Measurements from ENCODE around the gene WIF1. TPM values are rescaled to one million over a fixed set of nuclear protein-coding genes. Genes with fewer than 3 reads are reported as not detected.

Gene WIF1
- total RNA-seq, 4 donors from 2014 or later = 1.6 to 3.0 TPM; not detected in 2

- no peak for TF ChIP-seq CTCF (IDR thresholded peaks at IDR 0.05)
- TF ChIP-seq EP300 (IDR thresholded peaks at IDR 0.05) = no peak
- no peak for TF ChIP-seq POLR2AphosphoS5 (IDR thresholded peaks at IDR 0.05)
- TF ChIP-seq POLR2A (IDR thresholded peaks at IDR 0.05) = no peak
- 62 to 68% methylated on average over 4 of the region's 4 CpGs for WGBS, 2 donors (ENCODE audit: low coverage in 1 of 2)
- no peaks in the 10 kb centered on the region for H3K9me3 ChIP-seq
- H3K27ac ChIP-seq = no peak overlapping the region
- no peaks in the 10 kb centered on the region for H3K27me3 ChIP-seq
- no peak for ATAC-seq
- no peaks in the 10 kb centered on the region for H3K4me1 ChIP-seq
- no peaks in the 10 kb centered on the region for H3K36me3 ChIP-seq
- no peak overlapping the region for H3K4me3 ChIP-seq
These were observed 65.2 kb downstream of the WIF1 start for GRCh38 chr12:65055859-65056258.

DNA sequence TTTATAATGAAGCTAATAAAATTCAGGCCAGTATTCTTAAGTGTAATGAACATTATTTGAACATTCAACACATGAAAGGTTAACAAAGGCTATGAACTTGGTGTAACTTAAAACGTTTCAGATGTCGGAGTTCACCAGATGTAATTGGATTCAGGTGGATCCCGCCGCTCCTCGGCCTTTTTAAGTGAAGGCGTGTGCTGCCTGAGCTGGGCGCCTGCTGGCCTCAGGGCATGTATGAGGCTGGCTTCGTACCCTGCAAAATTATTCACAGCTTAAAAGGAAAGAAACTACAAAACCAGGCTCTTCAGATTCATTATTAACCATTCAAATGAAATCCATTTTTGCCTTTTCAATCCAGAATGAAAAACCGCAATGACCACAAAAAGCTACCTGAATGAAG is 69.9 kb downstream of the WIF1 start:
- ATAC-seq = no peak
- no peak overlapping the region for H3K27ac ChIP-seq
- H3K9me3 ChIP-seq = no peaks in the 10 kb centered on the region
- H3K36me3 ChIP-seq = no peaks in the 10 kb centered on the region
- TF ChIP-seq POLR2A (IDR thresholded peaks at IDR 0.05) = no peak
- TF ChIP-seq POLR2AphosphoS5 (IDR thresholded peaks at IDR 0.05) = no peak
- no peak for TF ChIP-seq EP300 (IDR thresholded peaks at IDR 0.05)
- TF ChIP-seq CTCF (IDR thresholded peaks at IDR 0.05) = no peak
- H3K27me3 ChIP-seq = no peaks in the 10 kb centered on the region
- no peaks in the 10 kb centered on the region for H3K4me1 ChIP-seq
- no peak overlapping the region for H3K4me3 ChIP-seq
- 69 to 70% methylated on average over 6 to 9 of the region's 9 CpGs for whole genome bisulfite sequencing, 2 donors (ENCODE audit: low coverage in 1 of 2)

- 73 to 96% methylated on average over 3 to 4 of the region's 4 CpGs for WGBS, 2 donors (ENCODE audit: low coverage in 1 of 2)
- H3K27me3 ChIP-seq = no peaks in the 10 kb centered on the region
- no peak for TF ChIP-seq POLR2A (IDR thresholded peaks at IDR 0.05)
- no peak for TF ChIP-seq POLR2AphosphoS5 (IDR thresholded peaks at IDR 0.05)
- TF ChIP-seq CTCF (IDR thresholded peaks at IDR 0.05) = no peak
- TF ChIP-seq EP300 (IDR thresholded peaks at IDR 0.05) = no peak
- H3K27ac ChIP-seq = no peak overlapping the region
- H3K4me3 ChIP-seq = no peak overlapping the region
- H3K4me1 ChIP-seq = no peaks in the 10 kb centered on the region
- ATAC-seq = no peak
- no peaks in the 10 kb centered on the region for H3K9me3 ChIP-seq
- H3K36me3 ChIP-seq = no peaks in the 10 kb centered on the region
These were observed 75.8 kb downstream of the WIF1 start for GRCh38 chr12:65045269-65045668.

DNA sequence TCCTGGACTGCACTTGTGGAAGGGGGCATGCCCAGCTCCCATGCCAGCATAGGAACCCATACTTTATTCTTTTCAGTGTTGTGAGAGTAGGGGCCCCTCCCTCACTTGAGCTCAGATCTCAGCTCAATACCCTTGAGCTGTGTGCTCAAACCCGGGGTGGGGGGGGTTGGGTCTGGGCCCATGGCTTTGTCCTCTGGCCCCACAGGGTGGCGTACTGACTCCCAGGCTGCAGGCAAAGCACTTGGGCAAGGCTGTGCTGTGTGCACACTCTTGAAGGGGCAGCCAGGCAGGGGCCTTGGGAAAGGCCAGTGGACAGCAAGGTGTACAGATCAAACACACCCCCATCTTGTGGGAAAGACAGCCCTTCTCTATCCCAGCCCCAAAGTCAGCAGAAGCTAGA is 81.8 kb downstream of the WIF1 start:
- no peak overlapping the region for H3K27ac ChIP-seq
- H3K4me1 ChIP-seq = no peaks in the 10 kb centered on the region
- peaks cover 0 to 24% (median 0%) of the 10 kb centered on the region in 3 donors for H3K9me3 ChIP-seq
- TF ChIP-seq EP300 (IDR thresholded peaks at IDR 0.05) (no peak), POLR2AphosphoS5 (IDR thresholded peaks at IDR 0.05) (no peak), CTCF (IDR thresholded peaks at IDR 0.05) (no peak), POLR2A (IDR thresholded peaks at IDR 0.05) (no peak)
- no peak for ATAC-seq
- no peak overlapping the region for H3K4me3 ChIP-seq
- H3K36me3 ChIP-seq = no peaks in the 10 kb centered on the region
- no peaks in the 10 kb centered on the region for H3K27me3 ChIP-seq
- no CpG with 5 or more reads among the region's 2 CpGs for WGBS, 2 donors (ENCODE audit: low coverage in 1 of 2)

DNA sequence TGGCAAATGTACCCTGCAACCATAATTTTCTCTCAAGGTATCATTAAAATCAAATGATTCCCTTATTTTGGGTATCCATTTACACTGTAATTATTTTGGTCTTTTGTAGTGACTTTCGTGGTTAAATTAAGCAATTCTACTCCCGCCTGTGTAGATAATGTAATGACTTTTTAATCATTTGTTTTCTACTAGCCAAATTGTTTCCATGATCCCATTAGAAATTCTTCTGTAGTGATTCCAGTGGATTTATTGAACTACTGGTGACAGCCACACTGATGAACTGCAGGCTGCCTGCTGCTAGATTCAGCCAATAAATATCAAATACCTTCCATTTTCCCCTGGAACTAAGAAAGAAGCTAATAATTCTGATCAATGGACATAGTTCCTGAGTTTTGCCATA is 96.0 kb downstream of the WIF1 start:
- TF ChIP-seq POLR2AphosphoS5 (IDR thresholded peaks at IDR 0.05) = no peak
- no peak for TF ChIP-seq EP300 (IDR thresholded peaks at IDR 0.05)
- no peak for TF ChIP-seq CTCF (IDR thresholded peaks at IDR 0.05)
- no peak for TF ChIP-seq POLR2A (IDR thresholded peaks at IDR 0.05)
- WGBS, 2 donors (ENCODE audit: low coverage in 1 of 2) = 11 to 31% methylated on average over 2 of the region's 2 CpGs
- no peak for ATAC-seq

More for the DNA sequence above, 96.0 kb downstream of the WIF1 start:
- H3K4me3 ChIP-seq = no peak overlapping the region
- peaks cover 0 to 15% (median 0%) of the 10 kb centered on the region in 3 donors for H3K9me3 ChIP-seq
- H3K27me3 ChIP-seq = peaks cover 16% of the 10 kb centered on the region
- H3K4me1 ChIP-seq = no peaks in the 10 kb centered on the region
- no peaks in the 10 kb centered on the region for H3K36me3 ChIP-seq
- H3K27ac ChIP-seq = no peak overlapping the region

Data from gastroesophageal sphincter (tissue), 4 donors.